GM23248 (cell line): ENCODE measurements around the gene ZNF681. TPM values are rescaled to one million over a fixed set of nuclear protein-coding genes. Genes with fewer than 3 reads are reported as not detected.

ENCODE experiments used
- DNase-seq: peaks from one replicate; pipeline ENCODE4 v3.0.0-alpha.2; 2015
- H2AFZ ChIP-seq: fragments of 200-600 bp; sonication (generic); 2 replicates; pipeline ENCODE4 v1.6.1; 2016; ENCODE audit warnings: antibody characterized with exemption
- H3F3A ChIP-seq: fragments of 200-600 bp; sonication (generic); 2 replicates; pipeline ENCODE4 v1.6.1; 2016; ENCODE audit warnings: mild to moderate bottlenecking, antibody characterized with exemption, mixed run types; ENCODE audit not compliant: insufficient read depth
- H3K27ac ChIP-seq: fragments of 200-600 bp; sonication (generic); 2 replicates; pipeline ENCODE4 v1.5.1; 2016; ENCODE audit warnings: mild to moderate bottlenecking
- H3K27me3 ChIP-seq: fragments of 200-600 bp; sonication (generic); replicated peaks from 2 replicates; pipeline ENCODE4 v1.6.1; 2016; ENCODE audit warnings: mild to moderate bottlenecking; ENCODE audit not compliant: insufficient read depth
- H3K36me3 ChIP-seq: fragments of 200-600 bp; sonication (generic); 2 replicates; pipeline ENCODE4 v1.6.1; 2016; ENCODE audit warnings: low read depth, mild to moderate bottlenecking
- H3K4me1 ChIP-seq: fragments of 200-600 bp; sonication (generic); 2 replicates; pipeline ENCODE4 v1.6.1; 2016; ENCODE audit warnings: mild to moderate bottlenecking; ENCODE audit not compliant: insufficient read depth
- H3K4me2 ChIP-seq: fragments of 200-600 bp; sonication (generic); one replicate; pipeline ENCODE4 v1.6.1; 2016; ENCODE audit warnings: mild to moderate bottlenecking; ENCODE audit not compliant: unreplicated experiment
- H3K4me3 ChIP-seq: fragments of 200-600 bp; sonication (generic); 2 replicates; pipeline ENCODE4 v1.5.1; 2016; ENCODE audit warnings: mild to moderate bottlenecking
- H3K79me2 ChIP-seq: fragments of 200-600 bp; sonication (generic); 2 replicates; pipeline ENCODE4 v1.6.1; 2016; ENCODE audit warnings: mild to moderate bottlenecking; ENCODE audit not compliant: insufficient read depth
- H3K9ac ChIP-seq: fragments of 200-600 bp; sonication (generic); 2 replicates; pipeline ENCODE4 v1.6.1; 2016; ENCODE audit warnings: mild to moderate bottlenecking
- H3K9me2 ChIP-seq: fragments of 200-600 bp; sonication (generic); 2 replicates; pipeline ENCODE4 v1.6.1; 2016; ENCODE audit warnings: mixed run types, mild to moderate bottlenecking, moderate library complexity; ENCODE audit not compliant: insufficient read depth
- H3K9me3 ChIP-seq: fragments of 200-600 bp; sonication (generic); one replicate; pipeline ENCODE4 v1.6.1; 2017; ENCODE audit warnings: low read depth
- H4K20me1 ChIP-seq: fragments of 200-600 bp; sonication (generic); 2 replicates; pipeline ENCODE4 v1.6.0; 2016; ENCODE audit not compliant: insufficient read depth
- EZH2 ChIP-seq: fragments of 200-600 bp; sonication (generic); IDR thresholded peaks from 2 replicates; pipeline ENCODE4 v1.6.1; 2018; ENCODE audit warnings: antibody characterized with exemption, mild to moderate bottlenecking; ENCODE audit not compliant: insufficient read depth, poor library complexity, severe bottlenecking
- EZH2phosphoT487 ChIP-seq: fragments of 200-600 bp; sonication (generic); IDR thresholded peaks from 2 replicates; pipeline ENCODE4 v1.6.1; 2018; ENCODE audit warnings: antibody characterized with exemption, moderate library complexity, mild to moderate bottlenecking, low read depth; ENCODE audit not compliant: insufficient read depth
- WGBS, 2 experiments: methylation state at CpG; one replicate each; pipeline ENCODE4 v1.1.6; 2015 to 2017; ENCODE audit warnings: low lambda C conversion rate in 2 of 2, low coverage in 1 of 2; ENCODE audit errors: missing lambda C conversion rate in 2 of 2; 5-methylcytosine and 5-hydroxymethylcytosine counted together
- in situ Hi-C: fragments of 300-500 bp; cut with MboI; formaldehyde crosslinking; loops from 2 replicates; pipeline ENCODE4 v1.15.0; 2020
- polyA plus RNA-seq: library from polyadenylated mRNA; unstranded; fragments of >200 nt; fragmentation: Nextera tagmentation; extraction: Ambion mirVana; gene quantifications from 2 replicates; pipeline ENCODE4 v1.2.1, GENCODE V29; 2016
- total RNA-seq: library from RNA; depleted of rRNA; stranded (reverse); fragments of >200 nt; shearing (Covaris generic); gene quantifications from 2 replicates; pipeline ENCODE4 v1.2.3, GENCODE V29; 2014

The ZNF681 gene
- total and polyA plus RNA-seq, 2 experiments from 2014 or later = 0.32 to 0.38 TPM

- no peak for DNase-seq
- H3K4me1 ChIP-seq = no peaks in the 10 kb centered on the region
- no peaks in the 10 kb centered on the region for H3K27me3 ChIP-seq
- no peaks in the 10 kb centered on the region for H3F3A ChIP-seq
- H3K27ac ChIP-seq = no peak overlapping the region
- H3K9ac ChIP-seq = no peak overlapping the region
- no peak overlapping the region for H3K4me3 ChIP-seq
- no peak overlapping the region for H2AFZ ChIP-seq
- WGBS, 2 experiments = 48 to 57% methylated on average over 4 of the region's 4 CpGs
- H3K79me2 ChIP-seq = no peaks in the 10 kb centered on the region
- no peak for TF ChIP-seq EZH2
- no peaks in the 10 kb centered on the region for H4K20me1 ChIP-seq
- H3K4me2 ChIP-seq = no peak overlapping the region
- in situ Hi-C loops = no loop called here
- H3K36me3 ChIP-seq = no peaks in the 10 kb centered on the region
- no peaks in the 10 kb centered on the region for H3K9me3 ChIP-seq
- no peaks in the 10 kb centered on the region for H3K9me2 ChIP-seq
Measured at GRCh38 chr19:23771761-23772674, 13.3 kb upstream of the ZNF681 start.

- Histone ChIP-seq H3K27ac (no peak overlapping the region), H2AFZ (no peak overlapping the region), H3K4me3 (no peak overlapping the region), H4K20me1 (no peaks in the 10 kb centered on the region), H3K36me3 (no peaks in the 10 kb centered on the region), H3K9me2 (no peaks in the 10 kb centered on the region), H3K4me2 (no peak overlapping the region), H3F3A (no peaks in the 10 kb centered on the region), H3K4me1 (no peaks in the 10 kb centered on the region), H3K9me3 (no peaks in the 10 kb centered on the region), H3K79me2 (no peaks in the 10 kb centered on the region), H3K9ac (no peak overlapping the region), H3K27me3 (no peaks in the 10 kb centered on the region)
- TF ChIP-seq EZH2phosphoT487 (no peak), EZH2 (no peak)
- in situ Hi-C loops = no loop called here
- no peak for DNase-seq
- 51 to 57% methylated on average over 2 of the region's 2 CpGs for WGBS, 2 experiments
Measured at GRCh38 chr19:23771316-23771715, 12.6 kb upstream of the ZNF681 start.

- no peak overlapping the region for H2AFZ ChIP-seq
- no peaks in the 10 kb centered on the region for H3K36me3 ChIP-seq
- 52 to 64% methylated on average over 1 of the region's 1 CpG for WGBS, 2 experiments
- no peak overlapping the region for H3K27ac ChIP-seq
- DNase-seq = no peak
- in situ Hi-C loops = no loop called here
- no peaks in the 10 kb centered on the region for H3K4me1 ChIP-seq
- no peaks in the 10 kb centered on the region for H3F3A ChIP-seq
- H3K27me3 ChIP-seq = no peaks in the 10 kb centered on the region
- H4K20me1 ChIP-seq = no peaks in the 10 kb centered on the region
- H3K9me3 ChIP-seq = no peaks in the 10 kb centered on the region
- no peaks in the 10 kb centered on the region for H3K9me2 ChIP-seq
- no peak overlapping the region for H3K4me2 ChIP-seq
- no peaks in the 10 kb centered on the region for H3K79me2 ChIP-seq
- H3K9ac ChIP-seq = no peak overlapping the region
- TF ChIP-seq EZH2phosphoT487 (no peak), EZH2 (no peak)
- no peak overlapping the region for H3K4me3 ChIP-seq
Measured at GRCh38 chr19:23770672-23771250, 12.1 kb upstream of the ZNF681 start.

GRCh38 chr19:23769691-23770468, 11.2 kb upstream of the ZNF681 start:
- in situ Hi-C loops = no loop called here
- Histone ChIP-seq H3K27me3 (no peaks in the 10 kb centered on the region), H3F3A (no peaks in the 10 kb centered on the region), H3K4me3 (no peak overlapping the region), H2AFZ (no peak overlapping the region), H3K9me2 (no peaks in the 10 kb centered on the region), H3K4me1 (no peaks in the 10 kb centered on the region), H4K20me1 (no peaks in the 10 kb centered on the region), H3K9ac (no peak overlapping the region), H3K36me3 (no peaks in the 10 kb centered on the region), H3K4me2 (no peak overlapping the region), H3K9me3 (no peaks in the 10 kb centered on the region), H3K79me2 (no peaks in the 10 kb centered on the region), H3K27ac (no peak overlapping the region)
- DNase-seq = no peak
- no peak for TF ChIP-seq EZH2
- no peak for TF ChIP-seq EZH2phosphoT487
- WGBS, 2 experiments = 37 to 40% methylated on average over 3 of the region's 3 CpGs
